OCI-LY7 (cell line): ENCODE results near the gene FASTKD1. TPM values are rescaled to one million over a fixed set of nuclear protein-coding genes. Genes with fewer than 3 reads are reported as not detected.

ENCODE experiments used
- Bru-seq: library from RNA; stranded (reverse); fragments of 400-500 nt; gene quantifications from one replicate; lab custom pipeline; 2021; lab: Mats Ljungman, UMichigan
- BruChase-seq, 2 experiments: library from RNA; stranded (reverse); fragments of 400-500 nt; gene quantifications; one replicate each; lab custom pipeline; 2021; lab: Mats Ljungman, UMichigan
- BruUV-seq: library from RNA; stranded (reverse); fragments of 400-500 nt; replicated peaks from 2 replicates; lab custom pipeline; 2021; lab: Mats Ljungman, UMichigan
- CTCF ChIA-PET: fragments of 300-600 bp; sonication (Branson Sonifier 250); formaldehyde crosslinking; loops from one replicate; lab custom pipeline; 2022; ENCODE audit warnings: antibody characterized with exemption; ENCODE audit not compliant: unreplicated experiment; lab: Charles Lee
- POLR2A ChIA-PET: fragments of 300-600 bp; sonication (Branson Sonifier 250); formaldehyde crosslinking; loops from one replicate; lab custom pipeline; 2022; ENCODE audit warnings: antibody characterized with exemption; lab: Charles Lee
- DNase-seq: peaks from one replicate; pipeline ENCODE4 v3.0.0-alpha.2; 2015; ENCODE audit warnings: low spot score
- H2AFZ ChIP-seq: fragments of 200-600 bp; sonication (generic), shearing (Covaris generic); 2 replicates; pipeline ENCODE4 v1.6.1; 2014; ENCODE audit warnings: mild to moderate bottlenecking, antibody characterized with exemption, low read length, moderate library complexity
- H3K27ac ChIP-seq: fragments of 200-600 bp; sonication (generic); 2 replicates; pipeline ENCODE4 v1.5.1; 2014; ENCODE audit warnings: mixed run types, low read depth, mild to moderate bottlenecking, moderate library complexity, low read length, inconsistent platforms; ENCODE audit not compliant: poor library complexity, severe bottlenecking
- H3K36me3 ChIP-seq: fragments of 200-600 bp; sonication (generic); 2 replicates; pipeline ENCODE4 v1.6.1; 2014; ENCODE audit warnings: mild to moderate bottlenecking, antibody characterized with exemption, low read length, moderate library complexity, mixed read lengths; ENCODE audit not compliant: insufficient read depth
- H3K4me1 ChIP-seq: fragments of 200-600 bp; sonication (generic); 2 replicates; pipeline ENCODE4 v1.5.1; 2014; ENCODE audit warnings: mild to moderate bottlenecking, low read length; ENCODE audit not compliant: insufficient read depth, poor library complexity, severe bottlenecking
- H3K4me2 ChIP-seq: fragments of 200-600 bp; sonication (generic); 2 replicates; pipeline ENCODE4 v1.6.1; 2014; ENCODE audit warnings: mild to moderate bottlenecking, low read length
- H3K4me3 ChIP-seq: fragments of 200-600 bp; sonication (generic); 2 replicates; pipeline ENCODE4 v1.5.1; 2014; ENCODE audit warnings: mild to moderate bottlenecking, low read depth, low read length; ENCODE audit not compliant: poor library complexity, severe bottlenecking
- H3K79me2 ChIP-seq: fragments of 200-600 bp; sonication (generic); 2 replicates; pipeline ENCODE4 v1.6.1; 2016; ENCODE audit warnings: low read depth, mild to moderate bottlenecking, low read length, moderate library complexity, mixed read lengths; ENCODE audit not compliant: insufficient read depth
- H3K9me2 ChIP-seq: fragments of 200-600 bp; sonication (generic); 2 replicates; pipeline ENCODE4 v1.6.1; 2016; ENCODE audit warnings: mild to moderate bottlenecking, low read length, mixed read lengths; ENCODE audit not compliant: insufficient read depth
- H3K9me3 ChIP-seq: fragments of 200-600 bp; sonication (generic); 2 replicates; pipeline ENCODE4 v1.6.1; 2014; ENCODE audit warnings: mild to moderate bottlenecking, mixed run types, low read length, mixed read lengths
- H4K20me1 ChIP-seq: fragments of 200-600 bp; sonication (generic); 2 replicates; pipeline ENCODE4 v1.6.1; 2014; ENCODE audit warnings: mild to moderate bottlenecking, antibody characterized with exemption, low read length, moderate library complexity, mixed read lengths; ENCODE audit not compliant: insufficient read depth
- EZH2phosphoT487 ChIP-seq: fragments of 200-600 bp; sonication (generic); IDR thresholded peaks from 2 replicates; pipeline ENCODE4 v1.6.1; 2018; ENCODE audit warnings: low read depth, borderline replicate concordance, mild to moderate bottlenecking, mixed run types, antibody characterized with exemption, low read length, moderate library complexity, mixed read lengths
- intact Hi-C: fragments of 100-400 bp; cut with micrococcal nuclease; formaldehyde crosslinking; loops from one replicate; pipeline ENCODE4 v1.10.0; 2022; ENCODE audit not compliant: unreplicated experiment
- long read RNA-seq: library from polyadenylated mRNA; stranded (forward); transcript quantifications from one replicate; pipeline ENCODE4 v2.0.0, GENCODE V29; 2022
- total RNA-seq, 2 experiments: library from RNA; depleted of rRNA in 1 of 2; stranded (reverse); fragments of >200 nt in 1 of 2; shearing (Covaris generic) in 1 of 2; gene quantifications; 2 replicates each; pipeline ENCODE4 v1.2.3, GENCODE V29; 2014 to 2022
- TF ChIP-seq, protein P1 (sequence below): fragments of 200-600 bp; sonication (generic); conservative IDR thresholded peaks from 2 replicates; pipeline ENCODE4 v1.5.1; 2014; ENCODE audit warnings: mild to moderate bottlenecking, antibody characterized with exemption, low read length, moderate library complexity, mixed read lengths

Gene FASTKD1, protein sequence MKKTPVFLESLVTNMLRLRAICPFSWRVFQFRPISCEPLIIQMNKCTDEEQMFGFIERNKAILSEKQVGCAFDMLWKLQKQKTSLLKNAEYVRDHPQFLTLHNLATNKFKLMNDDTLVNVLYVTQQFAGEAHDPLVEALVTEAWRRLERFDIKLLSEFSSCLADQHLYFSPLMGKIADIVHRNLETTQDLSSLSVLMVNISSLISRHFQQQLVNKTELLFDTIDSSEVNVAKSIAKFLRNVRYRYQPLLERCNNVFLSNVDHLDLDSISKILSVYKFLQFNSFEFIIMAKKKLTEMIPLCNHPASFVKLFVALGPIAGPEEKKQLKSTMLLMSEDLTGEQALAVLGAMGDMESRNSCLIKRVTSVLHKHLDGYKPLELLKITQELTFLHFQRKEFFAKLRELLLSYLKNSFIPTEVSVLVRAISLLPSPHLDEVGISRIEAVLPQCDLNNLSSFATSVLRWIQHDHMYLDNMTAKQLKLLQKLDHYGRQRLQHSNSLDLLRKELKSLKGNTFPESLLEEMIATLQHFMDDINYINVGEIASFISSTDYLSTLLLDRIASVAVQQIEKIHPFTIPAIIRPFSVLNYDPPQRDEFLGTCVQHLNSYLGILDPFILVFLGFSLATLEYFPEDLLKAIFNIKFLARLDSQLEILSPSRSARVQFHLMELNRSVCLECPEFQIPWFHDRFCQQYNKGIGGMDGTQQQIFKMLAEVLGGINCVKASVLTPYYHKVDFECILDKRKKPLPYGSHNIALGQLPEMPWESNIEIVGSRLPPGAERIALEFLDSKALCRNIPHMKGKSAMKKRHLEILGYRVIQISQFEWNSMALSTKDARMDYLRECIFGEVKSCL
- total RNA-seq (2014; rRNA removed; shearing (Covaris generic)) (25.1 and 34.6 TPM in 2 replicates), total RNA-seq (2022) (48.6 and 54.9 TPM in 2 replicates), Bru-seq, nascent RNA (percentile 74 among the genes with signal in this experiment), BruChase-seq, experiment 1, labeled RNA remaining after a 6-hour chase (percentile 82 among the genes with signal in this experiment), BruChase-seq, experiment 2, labeled RNA remaining after a 2-hour chase (percentile 86 among the genes with signal in this experiment)
- long read RNA-seq, transcript FASTKD1-208 (3 exons, 541 nt) = minor isoform, 11 of 57 reads
- long read RNA-seq, transcript FASTKD1-204 (15 exons, 2,967 nt) = major isoform, 23 of 57 reads
- long read RNA-seq, partial matches to known transcripts = 6 of 57 reads
- long read RNA-seq, other reads (novel, unspliced or antisense) = 14 of 57 reads

DNA sequence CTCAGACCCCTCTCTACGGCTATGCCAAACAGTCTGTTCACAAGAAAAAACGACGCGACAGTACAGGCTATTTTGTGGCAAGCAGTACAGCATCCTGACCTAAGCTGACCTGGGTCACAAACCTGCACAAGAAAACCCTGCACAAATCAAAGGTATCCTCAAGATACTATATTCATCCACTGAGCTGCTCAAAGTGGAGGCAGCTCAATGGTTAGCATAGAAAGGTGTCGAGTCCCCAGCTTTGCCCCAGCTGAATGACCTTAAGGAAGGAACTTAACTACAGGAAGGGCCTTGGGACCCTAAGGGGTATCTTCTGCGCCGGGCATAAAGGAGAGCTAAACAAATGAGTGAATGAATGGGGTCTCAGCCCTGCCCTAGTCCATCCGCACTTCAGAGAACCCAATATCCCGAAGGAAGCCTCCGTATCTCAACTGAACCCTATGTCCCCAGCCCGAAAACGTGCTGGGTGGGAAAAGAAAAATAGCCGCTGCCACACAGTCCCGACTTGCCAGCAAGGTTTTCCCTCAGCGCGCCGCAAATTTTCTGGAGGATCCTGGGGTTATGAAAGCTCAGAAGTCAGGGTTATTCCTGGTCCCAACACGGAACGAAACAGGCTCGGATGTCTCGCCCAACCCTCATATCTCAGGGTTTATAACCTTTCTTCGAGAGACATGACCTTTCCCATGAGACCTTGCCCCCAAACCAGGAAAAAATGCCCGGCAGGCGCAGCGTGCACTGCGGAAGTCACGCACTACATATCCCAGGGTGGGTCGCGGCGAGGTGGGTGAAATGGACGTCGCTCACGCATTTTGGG is at the start of gene FASTKD1:
FASTKD1 (minus strand) TSS at position 706 of the 814 bp plus-strand sequence. CDS start 1,836 bp downstream, outside the sequence.
- peak within 1 kb of the TSS; percentile 56 for H3K27ac ChIP-seq
- H2AFZ ChIP-seq = peak within 1 kb of the TSS; percentile 95
- no peaks in the 10 kb centered on the region for H3K9me3 ChIP-seq
- H4K20me1 ChIP-seq = peaks cover 5% of the 10 kb centered on the region; the same call in 1 of the 2 replicates
- peaks cover 45% of the 10 kb centered on the region for H3K79me2 ChIP-seq
- peaks cover 19% of the 10 kb centered on the region for H3K4me1 ChIP-seq
- peak; percentile 96 for DNase-seq
- POLR2A ChIA-PET = interaction anchor here (0.9 to 2.8 kb wide), 9 partner anchors 10 to 230 kb away, joined by 3 to 39 read pairs (median 4); partner anchors contain the start of gene PPIG
- H3K4me3 ChIP-seq = peak within 1 kb of the TSS; percentile 92
- CTCF ChIA-PET = interaction anchor here (1.0 to 1.1 kb wide), 2 partner anchors 11 to 42 kb away, joined by 3 to 4 read pairs; partner anchors contain the start of gene PPIG
- intact Hi-C loops = loop anchor here (1.0 kb wide), 1 partner anchor 11 kb away; the partner anchor contains the start of gene PPIG
- TF ChIP-seq EZH2phosphoT487 = no peak
- TF ChIP-seq, protein P1, sequence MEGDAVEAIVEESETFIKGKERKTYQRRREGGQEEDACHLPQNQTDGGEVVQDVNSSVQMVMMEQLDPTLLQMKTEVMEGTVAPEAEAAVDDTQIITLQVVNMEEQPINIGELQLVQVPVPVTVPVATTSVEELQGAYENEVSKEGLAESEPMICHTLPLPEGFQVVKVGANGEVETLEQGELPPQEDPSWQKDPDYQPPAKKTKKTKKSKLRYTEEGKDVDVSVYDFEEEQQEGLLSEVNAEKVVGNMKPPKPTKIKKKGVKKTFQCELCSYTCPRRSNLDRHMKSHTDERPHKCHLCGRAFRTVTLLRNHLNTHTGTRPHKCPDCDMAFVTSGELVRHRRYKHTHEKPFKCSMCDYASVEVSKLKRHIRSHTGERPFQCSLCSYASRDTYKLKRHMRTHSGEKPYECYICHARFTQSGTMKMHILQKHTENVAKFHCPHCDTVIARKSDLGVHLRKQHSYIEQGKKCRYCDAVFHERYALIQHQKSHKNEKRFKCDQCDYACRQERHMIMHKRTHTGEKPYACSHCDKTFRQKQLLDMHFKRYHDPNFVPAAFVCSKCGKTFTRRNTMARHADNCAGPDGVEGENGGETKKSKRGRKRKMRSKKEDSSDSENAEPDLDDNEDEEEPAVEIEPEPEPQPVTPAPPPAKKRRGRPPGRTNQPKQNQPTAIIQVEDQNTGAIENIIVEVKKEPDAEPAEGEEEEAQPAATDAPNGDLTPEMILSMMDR = no peak
- H3K36me3 ChIP-seq = peaks cover 22% of the 10 kb centered on the region
- BruUV-seq = TSS peak; percentile 73
- peak within 1 kb of the TSS; percentile 95 for H3K4me2 ChIP-seq
- H3K9me2 ChIP-seq = no peaks in the 10 kb centered on the region

DNA sequence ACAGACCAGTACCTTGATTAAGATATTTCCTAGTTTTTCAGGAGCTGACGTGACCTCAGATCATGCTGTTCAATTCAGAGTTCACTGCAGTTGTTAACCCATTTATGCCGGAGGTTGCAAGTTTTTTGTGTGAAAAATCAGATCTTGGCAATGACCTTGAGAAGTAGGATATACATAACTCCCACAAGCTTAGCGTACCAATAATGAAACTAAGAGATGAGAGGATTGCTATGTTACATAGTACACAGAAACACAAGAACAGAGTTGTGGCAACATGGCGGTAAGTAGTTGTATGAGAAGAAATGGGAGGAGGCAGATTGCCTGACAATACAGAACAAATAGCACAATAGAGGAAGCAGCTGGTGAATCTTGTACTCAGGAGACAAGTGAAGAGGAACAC is 49.6 kb upstream of the FASTKD1 start:
- no peaks in the 10 kb centered on the region for H3K9me2 ChIP-seq
- intact Hi-C loops = no loop called here

More for the DNA sequence above, 49.6 kb upstream of the FASTKD1 start:
- no TSS peak for BruUV-seq
- Histone ChIP-seq H3K9me3 (no peaks in the 10 kb centered on the region), H3K4me1 (no peaks in the 10 kb centered on the region), H2AFZ (no peak overlapping the region), H3K79me2 (peaks cover 28% of the 10 kb centered on the region; the same call in 1 of the 2 replicates), H3K27ac (no peak overlapping the region), H3K36me3 (peaks cover 87% of the 10 kb centered on the region), H4K20me1 (peaks cover 12% of the 10 kb centered on the region), H3K4me3 (no peak overlapping the region), H3K4me2 (no peak overlapping the region)
- TF ChIP-seq, protein P1 = no peak
- no peak for TF ChIP-seq EZH2phosphoT487
- ChIA-PET CTCF (no interaction called here), POLR2A (interaction anchor here (0.6 to 1.5 kb wide), 4 partner anchors 12 to 35 kb away, joined by 3 to 8 read pairs (median 4); no protein-coding TSS in a partner anchor)
- DNase-seq = no peak
